ENCODE measurements around the gene STAT3.

DNA sequence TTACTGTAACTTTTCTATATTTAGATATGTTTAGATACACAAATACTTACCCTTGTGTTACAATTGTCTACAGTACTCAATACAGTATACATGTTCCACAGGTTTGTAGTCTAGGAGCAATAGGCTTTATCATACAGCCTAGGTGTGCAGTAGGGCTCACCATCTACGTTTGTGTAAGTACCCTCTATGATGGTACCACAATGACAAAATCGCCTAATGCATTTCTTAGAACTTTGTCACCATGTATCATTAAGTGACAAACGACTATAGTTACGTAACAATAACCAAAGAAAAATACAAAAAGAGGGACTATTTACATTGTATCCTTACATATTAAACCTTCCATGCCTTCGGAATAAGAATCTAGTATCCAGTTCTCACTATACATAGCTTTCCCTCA, 120.0 kb downstream of the STAT3 start:
- TF ChIP-seq, protein P1, sequence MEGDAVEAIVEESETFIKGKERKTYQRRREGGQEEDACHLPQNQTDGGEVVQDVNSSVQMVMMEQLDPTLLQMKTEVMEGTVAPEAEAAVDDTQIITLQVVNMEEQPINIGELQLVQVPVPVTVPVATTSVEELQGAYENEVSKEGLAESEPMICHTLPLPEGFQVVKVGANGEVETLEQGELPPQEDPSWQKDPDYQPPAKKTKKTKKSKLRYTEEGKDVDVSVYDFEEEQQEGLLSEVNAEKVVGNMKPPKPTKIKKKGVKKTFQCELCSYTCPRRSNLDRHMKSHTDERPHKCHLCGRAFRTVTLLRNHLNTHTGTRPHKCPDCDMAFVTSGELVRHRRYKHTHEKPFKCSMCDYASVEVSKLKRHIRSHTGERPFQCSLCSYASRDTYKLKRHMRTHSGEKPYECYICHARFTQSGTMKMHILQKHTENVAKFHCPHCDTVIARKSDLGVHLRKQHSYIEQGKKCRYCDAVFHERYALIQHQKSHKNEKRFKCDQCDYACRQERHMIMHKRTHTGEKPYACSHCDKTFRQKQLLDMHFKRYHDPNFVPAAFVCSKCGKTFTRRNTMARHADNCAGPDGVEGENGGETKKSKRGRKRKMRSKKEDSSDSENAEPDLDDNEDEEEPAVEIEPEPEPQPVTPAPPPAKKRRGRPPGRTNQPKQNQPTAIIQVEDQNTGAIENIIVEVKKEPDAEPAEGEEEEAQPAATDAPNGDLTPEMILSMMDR (IDR thresholded peaks at IDR 0.05; ENCODE audit: borderline replicate concordance, extremely low read depth, low read length, poor library complexity, severe bottlenecking) = no peak
- TF ChIP-seq EZH2 (IDR thresholded peaks at IDR 0.05; ENCODE audit: borderline replicate concordance, low read depth, low read length, severe bottlenecking) = no peak
